22Rv1 (cell line): Measurements from ENCODE around the gene CCDC85A.

Experiments used
- ZFX ChIP-seq: fragments of 450-650 bp; IDR thresholded peaks from 2 replicates; pipeline ENCODE4 v1.6.1; 2017; ENCODE audit warnings: antibody characterized with exemption, borderline replicate concordance
- TF ChIP-seq, protein P1 (sequence below): fragments of 450-650 bp; IDR thresholded peaks from 2 replicates; pipeline ENCODE4 v1.5.1; 2017; ENCODE audit warnings: mild to moderate bottlenecking

DNA sequence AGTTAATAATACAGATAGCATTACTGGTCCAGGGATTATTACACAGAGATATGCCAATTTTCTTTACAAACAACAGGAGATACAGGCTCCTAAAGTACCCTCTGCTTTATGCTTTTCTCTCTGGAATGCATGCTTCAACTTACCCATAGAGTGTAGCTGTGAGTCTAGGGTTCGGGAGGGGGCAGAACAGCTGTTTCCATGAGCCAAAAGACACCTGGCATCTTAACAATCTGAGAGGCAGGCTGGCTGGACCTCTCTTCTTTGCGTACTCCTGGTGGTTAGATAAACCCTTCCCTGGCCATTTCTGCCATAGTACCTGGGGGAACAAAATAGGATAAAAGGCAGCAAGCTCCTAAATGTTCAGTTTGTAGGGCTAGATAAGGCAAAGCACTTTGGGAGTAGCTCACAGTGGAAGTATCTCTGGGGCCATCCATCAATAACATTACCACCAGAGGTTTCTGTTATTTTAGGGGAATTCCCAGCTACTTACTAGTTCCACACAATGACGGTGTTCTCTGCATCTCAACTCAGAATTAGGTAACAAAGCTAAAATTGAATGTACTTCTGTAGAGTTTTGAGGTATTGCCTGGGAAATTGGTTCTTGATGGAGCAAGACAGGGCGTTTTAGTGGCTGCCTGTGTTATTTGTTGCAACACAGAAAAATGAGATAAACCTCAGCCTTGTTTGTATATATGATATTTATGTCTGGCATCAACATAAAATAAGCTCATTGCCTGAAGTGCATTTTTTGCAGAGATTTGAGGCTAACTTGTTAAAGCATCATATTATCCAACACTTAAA, 6.2 kb upstream of the CCDC85A start:
- TF ChIP-seq, protein P1, sequence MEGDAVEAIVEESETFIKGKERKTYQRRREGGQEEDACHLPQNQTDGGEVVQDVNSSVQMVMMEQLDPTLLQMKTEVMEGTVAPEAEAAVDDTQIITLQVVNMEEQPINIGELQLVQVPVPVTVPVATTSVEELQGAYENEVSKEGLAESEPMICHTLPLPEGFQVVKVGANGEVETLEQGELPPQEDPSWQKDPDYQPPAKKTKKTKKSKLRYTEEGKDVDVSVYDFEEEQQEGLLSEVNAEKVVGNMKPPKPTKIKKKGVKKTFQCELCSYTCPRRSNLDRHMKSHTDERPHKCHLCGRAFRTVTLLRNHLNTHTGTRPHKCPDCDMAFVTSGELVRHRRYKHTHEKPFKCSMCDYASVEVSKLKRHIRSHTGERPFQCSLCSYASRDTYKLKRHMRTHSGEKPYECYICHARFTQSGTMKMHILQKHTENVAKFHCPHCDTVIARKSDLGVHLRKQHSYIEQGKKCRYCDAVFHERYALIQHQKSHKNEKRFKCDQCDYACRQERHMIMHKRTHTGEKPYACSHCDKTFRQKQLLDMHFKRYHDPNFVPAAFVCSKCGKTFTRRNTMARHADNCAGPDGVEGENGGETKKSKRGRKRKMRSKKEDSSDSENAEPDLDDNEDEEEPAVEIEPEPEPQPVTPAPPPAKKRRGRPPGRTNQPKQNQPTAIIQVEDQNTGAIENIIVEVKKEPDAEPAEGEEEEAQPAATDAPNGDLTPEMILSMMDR, result no peak
- TF ChIP-seq ZFX, result no peak
